GM12891 (cell line): ENCODE measurements around the gene FBXO28.

Experiments
- PAX5 ChIP-seq: IDR thresholded peaks from 2 replicates; pipeline ENCODE4 v1.6.1; 2011; ENCODE audit warnings: low read length, moderate library complexity, mild to moderate bottlenecking; ENCODE audit not compliant: insufficient read depth, severe bottlenecking
- POLR2A ChIP-seq: IDR thresholded peaks from 2 replicates; pipeline ENCODE4 v1.6.1; 2011; ENCODE audit warnings: low read depth, low read length, control low read depth
- POLR2AphosphoS5 ChIP-seq: IDR thresholded peaks from 2 replicates; pipeline ENCODE4 v1.6.1; 2011; ENCODE audit warnings: low read depth, low read length, control low read depth
- TAF1 ChIP-seq: IDR thresholded peaks from 2 replicates; pipeline ENCODE4 v1.6.1; 2011; ENCODE audit warnings: low read depth, low read length, control low read depth

DNA sequence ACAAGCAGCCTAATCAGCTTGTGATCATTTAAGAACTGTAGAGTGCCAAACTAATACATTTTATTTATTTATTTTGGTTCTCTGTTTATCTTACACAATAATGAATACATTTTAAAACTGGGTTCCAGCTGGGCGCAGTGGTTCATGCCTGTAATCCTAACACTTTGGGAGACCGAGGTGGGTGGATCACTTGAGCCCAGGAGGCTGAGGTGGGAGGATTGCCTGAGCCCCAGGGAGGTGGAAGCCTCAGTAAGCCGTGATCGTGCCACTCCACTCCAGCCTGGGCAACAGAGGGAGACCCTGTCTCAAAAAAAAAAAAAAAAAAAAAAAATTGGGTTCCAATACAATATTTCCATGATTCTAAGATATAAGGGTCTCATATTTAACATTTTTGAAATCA lies 9.2 kb downstream of the FBXO28 start:
- TF ChIP-seq TAF1: no peak
- no peak for TF ChIP-seq PAX5
- no peak for TF ChIP-seq POLR2AphosphoS5
- no peak for TF ChIP-seq POLR2A
